GM12801 (cell line): ENCODE measurements around the gene PPFIA3.

Experiments
- CTCF ChIP-seq: IDR thresholded peaks from one replicate; pipeline ENCODE4 v1.5.1; 2011; ENCODE audit warnings: control low read depth; ENCODE audit not compliant: insufficient read length; ENCODE audit errors: extremely low read depth

The PPFIA3 gene

GRCh38 chr19:49084206-49085019 is 34.9 kb upstream of the PPFIA3 start:
- no peak for TF ChIP-seq CTCF

GRCh38 chr19:49085020-49085867 is 34.1 kb upstream of the PPFIA3 start, which contains the start of gene SNRNP70:
SNRNP70 (plus strand) TSS chr19:49085451; CDS start chr19:49086415, 964 bp downstream.
- TF ChIP-seq CTCF = no peak

GRCh38 chr19:49085868-49086232 is 33.5 kb upstream of the PPFIA3 start:
- TF ChIP-seq CTCF = no peak

GRCh38 chr19:49086296-49086695 is 33.0 kb upstream of the PPFIA3 start:
- no peak for TF ChIP-seq CTCF

GRCh38 chr19:49091391-49092038 is 27.8 kb upstream of the PPFIA3 start:
- TF ChIP-seq CTCF = no peak

- no peak for TF ChIP-seq CTCF
Observed at GRCh38 chr19:49092686-49093085, 26.7 kb upstream of the PPFIA3 start.
